Activated naive CD4-positive, alpha-beta T cell treated with anti-CD3 and anti-CD28 coated beads, Interleukin-2, amount 10 ng/mL, durations not matched to agents 5 hours and 36 hours (primary cell): Measurements from ENCODE around the gene ACTR5. TPM values are rescaled to one million over a fixed set of nuclear protein-coding genes. Genes with fewer than 3 reads are reported as not detected.

Experiments used
- total RNA-seq, 2 experiments: library from RNA; stranded (reverse); gene quantifications; one replicate each; pipeline ENCODE4 v1.2.3, GENCODE V29; 2021

ACTR5 gene
- total RNA-seq, result 10 to 100 TPM in 1 of 2 experiments, 1 to 10 TPM in 1; 9.9 to 10.4 TPM

GRCh38 chr20:38748097-38748860 lies at the start of gene ACTR5:
Gene ACTR5 (plus strand): TSS chr20:38748460. CDS start chr20:38748479, 19 bp downstream.

GRCh38 chr20:38723848-38724625 lies 24.2 kb upstream of the ACTR5 start, which contains the start of gene SLC32A1:
Gene SLC32A1 (plus strand): TSS chr20:38724486. CDS start chr20:38724725, 239 bp downstream.

GRCh38 chr20:38805502-38805957 lies 57.3 kb downstream of the ACTR5 start, which contains the start of gene PPP1R16B:
Gene PPP1R16B (plus strand): TSS chr20:38805697. CDS start chr20:38835926, 30,229 bp downstream.

Other genes with a start within 250 kb of the ACTR5 start
- gene ADIG, start 167.3 kb upstream of the ACTR5 start, total RNA-seq, result not detected
- gene ARHGAP40, start 146.7 kb upstream of the ACTR5 start, total RNA-seq, result not detected
- gene SLC32A1, start 24.0 kb upstream of the ACTR5 start, total RNA-seq, result not detected
- gene PPP1R16B, start 57.2 kb downstream of the ACTR5 start, total RNA-seq, result 10 to 100 TPM; 78.0 to 80.5 TPM
- 10 to 100 TPM; 12.9 to 13.4 TPM for gene FAM83D, start 178.0 kb downstream of the ACTR5 start, total RNA-seq
- 1 to 10 TPM; 7.5 to 8.3 TPM for gene DHX35, start 213.9 kb downstream of the ACTR5 start, total RNA-seq